MCF 10A (cell line): ENCODE data around the gene MDH2. TPM values are rescaled to one million over a fixed set of nuclear protein-coding genes. Genes with fewer than 3 reads are reported as not detected.
"Not testable (repeated sequence)": the region's sequence is repeated elsewhere in the genome, so short reads cannot be mapped to it uniquely, and the experiment has no call there.

ENCODE experiments used
- BruUV-seq: library from RNA; stranded (reverse); fragments of 400-500 nt; replicated peaks from 2 replicates; lab custom pipeline; 2021; lab: Mats Ljungman, UMichigan
- CTCF ChIA-PET: fragments of 300-600 bp; sonication (Branson Sonifier 250); formaldehyde crosslinking; extraction: SDS; loops from one replicate; lab custom pipeline; 2021; ENCODE audit warnings: antibody characterized with exemption, inconsistent platforms; lab: Yijun Ruan, JAX
- POLR2A ChIA-PET: fragments of 300-600, 350-650 bp; sonication (Branson Sonifier 250); formaldehyde crosslinking; extraction: SDS; loops from one replicate; lab custom pipeline; 2020; ENCODE audit warnings: antibody characterized with exemption, inconsistent platforms; lab: Yijun Ruan, JAX
- DNase-seq: peaks from one replicate; pipeline ENCODE4 v3.0.0-alpha.2; 2018; ENCODE audit not compliant: unreplicated experiment
- H3K27ac Mint-ChIP-seq: one replicate; pipeline ENCODE4 v1.8.0; 2022; ENCODE audit warnings: mild to moderate bottlenecking, low read depth, mixed read lengths; ENCODE audit not compliant: unreplicated experiment
- H3K27me3 Mint-ChIP-seq: one replicate; pipeline ENCODE4 v1.8.0; 2022; ENCODE audit warnings: mixed read lengths; ENCODE audit not compliant: insufficient read depth, unreplicated experiment
- H3K36me3 Mint-ChIP-seq: one replicate; pipeline ENCODE4 v1.8.0; 2022; ENCODE audit warnings: mild to moderate bottlenecking, moderate library complexity, mixed read lengths; ENCODE audit not compliant: insufficient read depth, unreplicated experiment
- H3K4me1 Mint-ChIP-seq: one replicate; pipeline ENCODE4 v1.8.0; 2022; ENCODE audit warnings: mixed read lengths; ENCODE audit not compliant: insufficient read depth, unreplicated experiment
- H3K4me3 Mint-ChIP-seq: one replicate; pipeline ENCODE4 v1.8.0; 2022; ENCODE audit warnings: mild to moderate bottlenecking, moderate library complexity, mixed read lengths; ENCODE audit not compliant: unreplicated experiment
- H3K9me3 Mint-ChIP-seq: one replicate; pipeline ENCODE4 v1.8.0; 2022; ENCODE audit warnings: mixed read lengths; ENCODE audit not compliant: unreplicated experiment
- intact Hi-C: fragments of 100-400 bp; cut with micrococcal nuclease; formaldehyde crosslinking; loops from 2 replicates; pipeline ENCODE4 v1.14.1; 2022
- total RNA-seq: library from RNA; stranded (reverse); gene quantifications from 2 replicates; pipeline ENCODE4 v1.2.3, GENCODE V29; 2022
- TF ChIP-seq, protein P1 (sequence below): fragments of 200-600 bp; IDR thresholded peaks from one replicate; pipeline ENCODE4 v1.8.0; 2022; ENCODE audit warnings: antibody characterized with exemption, mild to moderate bottlenecking; ENCODE audit not compliant: unreplicated experiment

Gene MDH2
- total RNA-seq, 1 experiment from 2014 or later = 328 TPM

DNA sequence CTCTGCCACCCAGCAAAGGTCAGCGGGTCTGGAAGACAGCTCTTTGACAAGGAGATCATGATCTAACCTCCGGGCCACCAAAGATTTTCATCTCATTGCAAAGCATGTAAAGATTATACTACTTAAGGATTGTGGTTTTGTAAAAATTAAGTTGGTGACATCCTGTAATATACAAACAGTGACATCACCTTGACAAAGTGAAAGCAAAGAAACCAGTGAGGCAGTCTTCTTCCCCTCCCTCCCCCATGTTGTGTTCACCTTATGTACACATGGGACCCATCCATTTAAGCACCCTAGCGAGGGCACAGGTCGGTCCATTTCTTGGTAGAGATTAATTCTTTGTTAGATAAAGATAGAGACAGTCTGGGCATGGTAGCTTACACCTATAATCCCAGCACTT is 3.9 kb downstream of the MDH2 start:
- ChIA-PET CTCF (no interaction called here), POLR2A (interaction anchor here (0.7 to 1.0 kb wide), 2 partner anchors 36 to 333 kb away, joined by 3 read pairs; no protein-coding TSS in a partner anchor)
- peaks cover 66% of the 10 kb centered on the region for H3K36me3 Mint-ChIP-seq
- H3K4me1 Mint-ChIP-seq = peaks cover 31% of the 10 kb centered on the region
- BruUV-seq = no TSS peak
- intact Hi-C loops = no loop called here
- H3K4me3 Mint-ChIP-seq = no peak overlapping the region
- DNase-seq = no peak
- no peaks in the 10 kb centered on the region for H3K9me3 Mint-ChIP-seq
- no peak overlapping the region for H3K27ac Mint-ChIP-seq
- no peaks in the 10 kb centered on the region for H3K27me3 Mint-ChIP-seq
- TF ChIP-seq, protein P1, sequence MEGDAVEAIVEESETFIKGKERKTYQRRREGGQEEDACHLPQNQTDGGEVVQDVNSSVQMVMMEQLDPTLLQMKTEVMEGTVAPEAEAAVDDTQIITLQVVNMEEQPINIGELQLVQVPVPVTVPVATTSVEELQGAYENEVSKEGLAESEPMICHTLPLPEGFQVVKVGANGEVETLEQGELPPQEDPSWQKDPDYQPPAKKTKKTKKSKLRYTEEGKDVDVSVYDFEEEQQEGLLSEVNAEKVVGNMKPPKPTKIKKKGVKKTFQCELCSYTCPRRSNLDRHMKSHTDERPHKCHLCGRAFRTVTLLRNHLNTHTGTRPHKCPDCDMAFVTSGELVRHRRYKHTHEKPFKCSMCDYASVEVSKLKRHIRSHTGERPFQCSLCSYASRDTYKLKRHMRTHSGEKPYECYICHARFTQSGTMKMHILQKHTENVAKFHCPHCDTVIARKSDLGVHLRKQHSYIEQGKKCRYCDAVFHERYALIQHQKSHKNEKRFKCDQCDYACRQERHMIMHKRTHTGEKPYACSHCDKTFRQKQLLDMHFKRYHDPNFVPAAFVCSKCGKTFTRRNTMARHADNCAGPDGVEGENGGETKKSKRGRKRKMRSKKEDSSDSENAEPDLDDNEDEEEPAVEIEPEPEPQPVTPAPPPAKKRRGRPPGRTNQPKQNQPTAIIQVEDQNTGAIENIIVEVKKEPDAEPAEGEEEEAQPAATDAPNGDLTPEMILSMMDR = no peak

DNA sequence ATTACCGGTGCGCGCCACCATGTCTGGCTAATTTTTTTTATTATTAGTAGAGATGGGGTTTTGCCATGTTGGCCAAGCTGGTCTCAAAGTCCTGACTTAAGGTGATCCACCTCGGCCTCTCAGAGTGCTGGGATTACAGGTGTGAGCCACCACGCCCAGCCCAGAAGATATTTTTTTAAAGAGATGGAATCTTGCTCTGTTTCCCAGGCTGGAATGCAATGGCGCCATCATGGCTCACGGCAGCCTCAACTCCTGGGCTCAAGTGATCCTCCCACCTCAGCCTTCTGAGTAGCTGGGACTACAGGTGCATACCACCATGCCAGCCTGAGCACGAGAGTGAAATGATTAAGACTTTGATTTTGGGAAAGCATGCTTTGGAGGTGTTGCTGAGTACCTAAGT is 4.8 kb downstream of the MDH2 start:
- BruUV-seq = not testable (repeated sequence)
- peaks cover 73% of the 10 kb centered on the region for H3K36me3 Mint-ChIP-seq
- POLR2A ChIA-PET = interaction anchor here (0.7 to 1.0 kb wide), 2 partner anchors 35 to 334 kb away, joined by 3 read pairs; no protein-coding TSS in a partner anchor

DNA sequence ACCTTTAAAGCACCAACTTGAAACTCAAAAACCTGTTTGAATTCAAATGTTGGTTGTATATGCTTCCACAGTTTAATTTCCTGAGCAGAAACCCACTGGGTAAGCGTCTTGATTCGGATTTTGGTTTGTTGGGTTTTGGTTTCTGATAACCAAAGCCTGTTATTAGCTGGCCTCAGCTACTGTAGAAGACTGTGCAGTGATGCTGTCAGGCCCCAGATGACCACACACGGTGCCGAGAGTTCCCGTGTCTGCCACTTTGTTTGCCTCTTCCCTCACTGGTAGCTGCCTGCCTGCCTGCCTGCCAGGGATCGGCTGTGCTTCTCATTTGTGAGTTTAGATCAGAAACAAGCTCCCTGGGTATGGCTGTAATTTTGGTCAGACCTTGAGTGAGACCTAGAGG is 5.6 kb downstream of the MDH2 start:
- no TSS peak for BruUV-seq
- TF ChIP-seq, protein P1 = no peak
- Mint-ChIP-seq H3K4me1 (peaks cover 31% of the 10 kb centered on the region), H3K4me3 (no peak overlapping the region), H3K36me3 (peaks cover 79% of the 10 kb centered on the region), H3K27me3 (no peaks in the 10 kb centered on the region), H3K27ac (no peak overlapping the region), H3K9me3 (no peaks in the 10 kb centered on the region)
- ChIA-PET POLR2A (interaction anchor here (0.7 to 2.8 kb wide), 11 partner anchors 10 to 304 kb away, joined by 3 to 16 read pairs (median 4); no protein-coding TSS in a partner anchor), CTCF (interaction anchor here (0.5 to 2.3 kb wide), 6 partner anchors 8 to 1700 kb away, joined by 3 to 11 read pairs (median 3); no protein-coding TSS in a partner anchor)
- intact Hi-C loops = no loop called here
- no peak for DNase-seq

More for the DNA sequence above, 4.8 kb downstream of the MDH2 start:
- H3K27ac Mint-ChIP-seq, H3K4me3 Mint-ChIP-seq, H3K9me3 Mint-ChIP-seq, H3K27me3 Mint-ChIP-seq, intact Hi-C loops, DNase-seq: not testable (repeated sequence)
- CTCF ChIA-PET = interaction anchor here (0.7 to 2.3 kb wide), 3 partner anchors 9 to 77 kb away, joined by 3 to 11 read pairs (median 3); no protein-coding TSS in a partner anchor
- H3K4me1 Mint-ChIP-seq = peaks cover 31% of the 10 kb centered on the region

DNA sequence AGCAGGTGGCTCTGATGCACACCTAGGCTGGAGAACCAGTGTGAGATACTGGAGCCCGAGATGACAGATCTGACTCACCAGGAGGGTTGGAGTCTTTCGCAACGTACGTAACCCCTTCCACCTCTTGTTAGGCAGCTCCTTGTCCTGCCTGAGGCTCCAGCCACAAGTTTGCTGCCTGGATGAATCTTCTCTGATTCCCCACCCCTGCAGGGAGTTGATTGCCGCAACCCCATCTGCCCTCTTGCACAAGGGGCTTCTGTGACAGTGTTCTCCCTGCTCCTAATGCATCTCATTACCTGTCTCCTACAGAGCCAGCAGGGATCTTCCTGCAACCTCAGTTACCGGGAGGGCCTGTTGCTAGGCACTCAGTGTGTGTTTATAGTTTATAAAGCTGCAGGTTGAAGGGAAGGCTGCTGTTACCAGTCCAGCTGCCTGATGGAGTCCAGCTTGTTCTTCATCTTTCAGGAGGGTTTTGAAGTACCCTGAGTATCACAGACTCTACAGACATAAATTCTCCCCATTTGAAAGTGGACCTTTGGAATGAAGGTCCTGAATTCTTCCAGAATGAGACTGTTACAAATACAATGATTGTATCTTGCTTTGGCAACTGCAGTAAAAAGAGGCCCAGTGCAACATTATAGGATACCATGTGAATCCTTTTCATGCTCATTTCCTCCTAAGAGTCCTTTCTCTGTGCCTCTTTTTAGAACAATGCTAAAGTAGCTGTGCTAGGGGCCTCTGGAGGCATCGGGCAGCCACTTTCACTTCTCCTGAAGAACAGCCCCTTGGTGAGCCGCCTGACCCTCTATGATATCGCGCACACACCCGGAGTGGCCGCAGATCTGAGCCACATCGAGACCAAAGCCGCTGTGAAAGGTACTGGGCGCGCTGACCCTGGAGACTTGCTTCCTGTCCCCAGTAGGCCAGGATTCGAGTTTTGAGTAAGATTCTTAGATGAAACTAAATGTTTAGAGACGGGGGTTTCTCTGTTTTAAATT is 6.5 kb downstream of the MDH2 start:
- no peaks in the 10 kb centered on the region for H3K27me3 Mint-ChIP-seq
- no TSS peak for BruUV-seq
- H3K36me3 Mint-ChIP-seq = peaks cover 79% of the 10 kb centered on the region
- peaks cover 26% of the 10 kb centered on the region for H3K4me1 Mint-ChIP-seq
- intact Hi-C loops = no loop called here
- peak; percentile 96 for DNase-seq
- ChIA-PET POLR2A (interaction anchor here (0.7 to 2.8 kb wide), 12 partner anchors 9 to 303 kb away, joined by 3 to 16 read pairs (median 4); no protein-coding TSS in a partner anchor), CTCF (interaction anchor here (0.5 to 2.3 kb wide), 6 partner anchors 74 to 1699 kb away, joined by 3 to 11 read pairs (median 3); no protein-coding TSS in a partner anchor)
- H3K27ac Mint-ChIP-seq = peak overlapping the region; percentile 35
- H3K4me3 Mint-ChIP-seq = no peak overlapping the region
- TF ChIP-seq, protein P1 = no peak
- H3K9me3 Mint-ChIP-seq = no peaks in the 10 kb centered on the region
